WTC11 (cell line): ENCODE measurements around the gene OR51S1. TPM values are rescaled to one million over a fixed set of nuclear protein-coding genes. Genes with fewer than 3 reads are reported as not detected.

Experiments
- ATAC-seq: fragments of 200-7000 bp; cut with Tn5 transposase; 2 replicates; pipeline ENCODE4 v1.10.0; 2021; ENCODE audit warnings: mild to moderate bottlenecking, moderate library complexity
- CTCF ChIA-PET: fragments of 300-600 bp; sonication (Branson Sonifier 250); formaldehyde crosslinking; loops from one replicate; lab custom pipeline; 2021; ENCODE audit warnings: antibody characterized with exemption; lab: Charles Lee
- POLR2A ChIA-PET: fragments of 350-600 bp; sonication (Branson Sonifier 250); formaldehyde crosslinking; loops from one replicate; lab custom pipeline; 2021; ENCODE audit warnings: antibody characterized with exemption; lab: Charles Lee
- DNase-seq: peaks from one replicate; pipeline ENCODE4 v3.0.0; 2021; ENCODE audit warnings: low spot score
- H3K27ac Mint-ChIP-seq: 2 replicates; pipeline ENCODE4 v1.8.0; 2021; ENCODE audit warnings: mixed read lengths
- H3K27me3 Mint-ChIP-seq: 2 replicates; pipeline ENCODE4 v1.8.0; 2021; ENCODE audit warnings: low read depth, mild to moderate bottlenecking, moderate library complexity, mixed read lengths
- H3K36me3 Mint-ChIP-seq: 2 replicates; pipeline ENCODE4 v1.8.0; 2021; ENCODE audit warnings: mixed read lengths
- H3K4me1 Mint-ChIP-seq: 2 replicates; pipeline ENCODE4 v1.8.0; 2022; ENCODE audit warnings: mixed read lengths
- H3K4me3 Mint-ChIP-seq: 2 replicates; pipeline ENCODE4 v1.8.0; 2021; ENCODE audit warnings: mild to moderate bottlenecking, moderate library complexity, mixed read lengths
- H3K9me3 Mint-ChIP-seq: 2 replicates; pipeline ENCODE4 v1.8.0; 2021; ENCODE audit warnings: mixed read lengths
- FOXK1 ChIP-seq: sonication (generic); formaldehyde crosslinking; IDR thresholded peaks from 2 replicates; pipeline ENCODE4 v1.8.0; 2022; ENCODE audit warnings: mild to moderate bottlenecking, moderate library complexity, missing genetic modification reagents
- GABPB1 ChIP-seq: sonication (generic); formaldehyde crosslinking; IDR thresholded peaks from 2 replicates; pipeline ENCODE4 v1.8.1; 2023; ENCODE audit warnings: mild to moderate bottlenecking, missing genetic modification reagents
- GRHL2 ChIP-seq: fragments of 250-450 bp; sonication (Bioruptor Pico); IDR thresholded peaks from 2 replicates; pipeline ENCODE4 v1.8.0; 2022; ENCODE audit warnings: mild to moderate bottlenecking, moderate library complexity; ENCODE audit not compliant: insufficient replicate concordance, severe bottlenecking
- JUN ChIP-seq: sonication (generic); formaldehyde crosslinking; IDR thresholded peaks from 2 replicates; pipeline ENCODE4 v1.8.0; 2023; ENCODE audit warnings: mild to moderate bottlenecking, missing genetic modification reagents
- SMAD4 ChIP-seq: sonication (generic); formaldehyde crosslinking; IDR thresholded peaks from 2 replicates; pipeline ENCODE4 v1.8.0; 2022; ENCODE audit warnings: mild to moderate bottlenecking, missing genetic modification reagents
- TCF7 ChIP-seq: sonication (generic); formaldehyde crosslinking; IDR thresholded peaks from 2 replicates; pipeline ENCODE4 v1.8.0; 2022; ENCODE audit warnings: mild to moderate bottlenecking, low read depth, missing genetic modification reagents, moderate library complexity
- TP53 ChIP-seq: sonication (generic); formaldehyde crosslinking; IDR thresholded peaks from 2 replicates; pipeline ENCODE4 v1.8.1; 2023; ENCODE audit warnings: mild to moderate bottlenecking, missing genetic modification reagents
- ZNF263 ChIP-seq: sonication (generic); formaldehyde crosslinking; IDR thresholded peaks from 2 replicates; pipeline ENCODE4 v1.8.1; 2022; ENCODE audit warnings: low read depth, mild to moderate bottlenecking, moderate library complexity, missing genetic modification reagents
- ZNF416 ChIP-seq: fragments of 250-450 bp; sonication (Bioruptor Pico); IDR thresholded peaks from 2 replicates; pipeline ENCODE4 v1.9.0; 2021; ENCODE audit warnings: mild to moderate bottlenecking, inconsistent platforms
- ZNF423 ChIP-seq: fragments of 250-450 bp; sonication (Bioruptor Pico); IDR thresholded peaks from 2 replicates; pipeline ENCODE4 v2.1.2; 2022; ENCODE audit warnings: mild to moderate bottlenecking, moderate library complexity
- total RNA-seq: library from RNA; stranded (reverse); gene quantifications from 3 replicates; pipeline ENCODE4 v1.2.3, GENCODE V29; 2021
- TF ChIP-seq, protein P1 (sequence below): sonication (generic); formaldehyde crosslinking; IDR thresholded peaks from 2 replicates; pipeline ENCODE4 v1.8.0; 2023; ENCODE audit warnings: missing genetic modification reagents
- TF ChIP-seq, protein P2 (sequence below): fragments of 250-450 bp; sonication (Bioruptor Pico); IDR thresholded peaks from 2 replicates; pipeline ENCODE4 v2.1.2; 2022; ENCODE audit warnings: mild to moderate bottlenecking, moderate library complexity
- TF ChIP-seq, protein P3 (sequence below): fragments of 250-450 bp; sonication (Bioruptor Pico); IDR thresholded peaks from 2 replicates; pipeline ENCODE4 v1.9.0; 2021; ENCODE audit warnings: mild to moderate bottlenecking
- TF ChIP-seq, protein P4 (sequence below): sonication (generic); formaldehyde crosslinking; IDR thresholded peaks from 2 replicates; pipeline ENCODE4 v1.8.0; 2022; ENCODE audit warnings: mild to moderate bottlenecking, missing genetic modification reagents
- TF ChIP-seq, protein P5 (sequence below): sonication (generic); formaldehyde crosslinking; IDR thresholded peaks from 2 replicates; pipeline ENCODE4 v1.8.1; 2022; ENCODE audit warnings: mild to moderate bottlenecking, missing genetic modification reagents, moderate library complexity, borderline replicate concordance
- TF ChIP-seq, protein P6 (sequence below): fragments of 250-450 bp; sonication (Bioruptor Pico); IDR thresholded peaks from 2 replicates; pipeline ENCODE4 v1.9.0; 2021; ENCODE audit warnings: mild to moderate bottlenecking, borderline replicate concordance
- TF ChIP-seq, protein P7 (sequence below): fragments of 250-450 bp; sonication (Bioruptor Pico); IDR thresholded peaks from 2 replicates; pipeline ENCODE4 v1.8.0; 2021; ENCODE audit warnings: mild to moderate bottlenecking
- TF ChIP-seq, protein P8 (sequence below): sonication (generic); formaldehyde crosslinking; IDR thresholded peaks from 2 replicates; pipeline ENCODE4 v1.8.1; 2023; ENCODE audit warnings: mild to moderate bottlenecking, missing genetic modification reagents, moderate library complexity

The OR51S1 gene
- total RNA-seq, 1 experiment from 2014 or later, result not detected

DNA sequence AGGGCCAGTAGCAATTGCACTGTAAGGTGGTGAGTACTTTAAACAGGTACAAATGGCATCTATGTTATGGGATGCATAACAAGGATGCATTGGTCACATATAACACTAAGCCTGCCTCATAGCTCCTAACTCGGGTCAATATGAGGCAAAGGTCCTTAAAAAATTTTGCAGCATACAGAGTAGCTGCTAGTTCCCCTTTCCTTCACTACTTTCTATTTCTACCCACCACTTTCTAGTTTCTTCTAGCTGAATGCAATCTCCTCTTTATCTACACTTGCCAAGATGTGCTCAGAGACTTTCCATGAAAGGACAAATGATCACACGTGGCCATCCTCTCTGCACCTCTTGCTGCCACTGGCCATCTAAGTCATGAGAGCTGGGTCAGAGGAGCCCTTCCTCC, 18.1 kb downstream of the OR51S1 start:
- Mint-ChIP-seq H3K27ac (no peak overlapping the region), H3K4me1 (no peaks in the 10 kb centered on the region), H3K36me3 (no peaks in the 10 kb centered on the region), H3K9me3 (no peaks in the 10 kb centered on the region), H3K27me3 (no peaks in the 10 kb centered on the region; the same call in 1 of the 2 replicates), H3K4me3 (no peak overlapping the region)
- no peak for ATAC-seq
- ChIA-PET POLR2A (no interaction called here), CTCF (interaction anchor here (2.2 kb wide), 1 partner anchor 194 kb away, joined by 5 read pairs; the partner anchor contains the start of gene OR51D1)
- no peak for DNase-seq
- TF ChIP-seq, protein P1, sequence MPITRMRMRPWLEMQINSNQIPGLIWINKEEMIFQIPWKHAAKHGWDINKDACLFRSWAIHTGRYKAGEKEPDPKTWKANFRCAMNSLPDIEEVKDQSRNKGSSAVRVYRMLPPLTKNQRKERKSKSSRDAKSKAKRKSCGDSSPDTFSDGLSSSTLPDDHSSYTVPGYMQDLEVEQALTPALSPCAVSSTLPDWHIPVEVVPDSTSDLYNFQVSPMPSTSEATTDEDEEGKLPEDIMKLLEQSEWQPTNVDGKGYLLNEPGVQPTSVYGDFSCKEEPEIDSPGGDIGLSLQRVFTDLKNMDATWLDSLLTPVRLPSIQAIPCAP (CRISPR knock-in tag), result no peak
- TF ChIP-seq GABPB1, result no peak
- TF ChIP-seq, protein P2, sequence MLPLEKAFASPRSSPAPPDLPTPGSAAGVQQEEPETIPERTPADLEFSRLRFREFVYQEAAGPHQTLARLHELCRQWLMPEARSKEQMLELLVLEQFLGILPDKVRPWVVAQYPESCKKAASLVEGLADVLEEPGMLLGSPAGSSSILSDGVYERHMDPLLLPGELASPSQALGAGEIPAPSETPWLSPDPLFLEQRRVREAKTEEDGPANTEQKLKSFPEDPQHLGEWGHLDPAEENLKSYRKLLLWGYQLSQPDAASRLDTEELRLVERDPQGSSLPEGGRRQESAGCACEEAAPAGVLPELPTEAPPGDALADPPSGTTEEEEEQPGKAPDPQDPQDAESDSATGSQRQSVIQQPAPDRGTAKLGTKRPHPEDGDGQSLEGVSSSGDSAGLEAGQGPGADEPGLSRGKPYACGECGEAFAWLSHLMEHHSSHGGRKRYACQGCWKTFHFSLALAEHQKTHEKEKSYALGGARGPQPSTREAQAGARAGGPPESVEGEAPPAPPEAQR (CRISPR knock-in tag), result no peak
- TF ChIP-seq ZNF416 (CRISPR knock-in tag), result no peak
- TF ChIP-seq SMAD4 (CRISPR knock-in tag), result no peak
- TF ChIP-seq, protein P3, sequence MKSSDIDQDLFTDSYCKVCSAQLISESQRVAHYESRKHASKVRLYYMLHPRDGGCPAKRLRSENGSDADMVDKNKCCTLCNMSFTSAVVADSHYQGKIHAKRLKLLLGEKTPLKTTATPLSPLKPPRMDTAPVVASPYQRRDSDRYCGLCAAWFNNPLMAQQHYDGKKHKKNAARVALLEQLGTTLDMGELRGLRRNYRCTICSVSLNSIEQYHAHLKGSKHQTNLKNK (CRISPR knock-in tag), result no peak
- TF ChIP-seq, protein P4, sequence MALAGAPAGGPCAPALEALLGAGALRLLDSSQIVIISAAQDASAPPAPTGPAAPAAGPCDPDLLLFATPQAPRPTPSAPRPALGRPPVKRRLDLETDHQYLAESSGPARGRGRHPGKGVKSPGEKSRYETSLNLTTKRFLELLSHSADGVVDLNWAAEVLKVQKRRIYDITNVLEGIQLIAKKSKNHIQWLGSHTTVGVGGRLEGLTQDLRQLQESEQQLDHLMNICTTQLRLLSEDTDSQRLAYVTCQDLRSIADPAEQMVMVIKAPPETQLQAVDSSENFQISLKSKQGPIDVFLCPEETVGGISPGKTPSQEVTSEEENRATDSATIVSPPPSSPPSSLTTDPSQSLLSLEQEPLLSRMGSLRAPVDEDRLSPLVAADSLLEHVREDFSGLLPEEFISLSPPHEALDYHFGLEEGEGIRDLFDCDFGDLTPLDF (CRISPR knock-in tag), result no peak
- TF ChIP-seq, protein P5, sequence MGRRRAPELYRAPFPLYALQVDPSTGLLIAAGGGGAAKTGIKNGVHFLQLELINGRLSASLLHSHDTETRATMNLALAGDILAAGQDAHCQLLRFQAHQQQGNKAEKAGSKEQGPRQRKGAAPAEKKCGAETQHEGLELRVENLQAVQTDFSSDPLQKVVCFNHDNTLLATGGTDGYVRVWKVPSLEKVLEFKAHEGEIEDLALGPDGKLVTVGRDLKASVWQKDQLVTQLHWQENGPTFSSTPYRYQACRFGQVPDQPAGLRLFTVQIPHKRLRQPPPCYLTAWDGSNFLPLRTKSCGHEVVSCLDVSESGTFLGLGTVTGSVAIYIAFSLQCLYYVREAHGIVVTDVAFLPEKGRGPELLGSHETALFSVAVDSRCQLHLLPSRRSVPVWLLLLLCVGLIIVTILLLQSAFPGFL, result no peak
- TF ChIP-seq GRHL2 (CRISPR knock-in tag), result no peak
- TF ChIP-seq JUN (CRISPR knock-in tag), result no peak
- TF ChIP-seq, protein P6, sequence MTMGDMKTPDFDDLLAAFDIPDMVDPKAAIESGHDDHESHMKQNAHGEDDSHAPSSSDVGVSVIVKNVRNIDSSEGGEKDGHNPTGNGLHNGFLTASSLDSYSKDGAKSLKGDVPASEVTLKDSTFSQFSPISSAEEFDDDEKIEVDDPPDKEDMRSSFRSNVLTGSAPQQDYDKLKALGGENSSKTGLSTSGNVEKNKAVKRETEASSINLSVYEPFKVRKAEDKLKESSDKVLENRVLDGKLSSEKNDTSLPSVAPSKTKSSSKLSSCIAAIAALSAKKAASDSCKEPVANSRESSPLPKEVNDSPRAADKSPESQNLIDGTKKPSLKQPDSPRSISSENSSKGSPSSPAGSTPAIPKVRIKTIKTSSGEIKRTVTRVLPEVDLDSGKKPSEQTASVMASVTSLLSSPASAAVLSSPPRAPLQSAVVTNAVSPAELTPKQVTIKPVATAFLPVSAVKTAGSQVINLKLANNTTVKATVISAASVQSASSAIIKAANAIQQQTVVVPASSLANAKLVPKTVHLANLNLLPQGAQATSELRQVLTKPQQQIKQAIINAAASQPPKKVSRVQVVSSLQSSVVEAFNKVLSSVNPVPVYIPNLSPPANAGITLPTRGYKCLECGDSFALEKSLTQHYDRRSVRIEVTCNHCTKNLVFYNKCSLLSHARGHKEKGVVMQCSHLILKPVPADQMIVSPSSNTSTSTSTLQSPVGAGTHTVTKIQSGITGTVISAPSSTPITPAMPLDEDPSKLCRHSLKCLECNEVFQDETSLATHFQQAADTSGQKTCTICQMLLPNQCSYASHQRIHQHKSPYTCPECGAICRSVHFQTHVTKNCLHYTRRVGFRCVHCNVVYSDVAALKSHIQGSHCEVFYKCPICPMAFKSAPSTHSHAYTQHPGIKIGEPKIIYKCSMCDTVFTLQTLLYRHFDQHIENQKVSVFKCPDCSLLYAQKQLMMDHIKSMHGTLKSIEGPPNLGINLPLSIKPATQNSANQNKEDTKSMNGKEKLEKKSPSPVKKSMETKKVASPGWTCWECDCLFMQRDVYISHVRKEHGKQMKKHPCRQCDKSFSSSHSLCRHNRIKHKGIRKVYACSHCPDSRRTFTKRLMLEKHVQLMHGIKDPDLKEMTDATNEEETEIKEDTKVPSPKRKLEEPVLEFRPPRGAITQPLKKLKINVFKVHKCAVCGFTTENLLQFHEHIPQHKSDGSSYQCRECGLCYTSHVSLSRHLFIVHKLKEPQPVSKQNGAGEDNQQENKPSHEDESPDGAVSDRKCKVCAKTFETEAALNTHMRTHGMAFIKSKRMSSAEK (CRISPR knock-in tag), result no peak
- TF ChIP-seq FOXK1 (CRISPR knock-in tag), result no peak
- TF ChIP-seq TP53 (CRISPR knock-in tag), result no peak
- no peak for TF ChIP-seq ZNF423 (CRISPR knock-in tag)
- TF ChIP-seq, protein P7, sequence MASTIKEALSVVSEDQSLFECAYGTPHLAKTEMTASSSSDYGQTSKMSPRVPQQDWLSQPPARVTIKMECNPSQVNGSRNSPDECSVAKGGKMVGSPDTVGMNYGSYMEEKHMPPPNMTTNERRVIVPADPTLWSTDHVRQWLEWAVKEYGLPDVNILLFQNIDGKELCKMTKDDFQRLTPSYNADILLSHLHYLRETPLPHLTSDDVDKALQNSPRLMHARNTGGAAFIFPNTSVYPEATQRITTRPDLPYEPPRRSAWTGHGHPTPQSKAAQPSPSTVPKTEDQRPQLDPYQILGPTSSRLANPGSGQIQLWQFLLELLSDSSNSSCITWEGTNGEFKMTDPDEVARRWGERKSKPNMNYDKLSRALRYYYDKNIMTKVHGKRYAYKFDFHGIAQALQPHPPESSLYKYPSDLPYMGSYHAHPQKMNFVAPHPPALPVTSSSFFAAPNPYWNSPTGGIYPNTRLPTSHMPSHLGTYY (CRISPR knock-in tag), result no peak
- TF ChIP-seq, protein P8, sequence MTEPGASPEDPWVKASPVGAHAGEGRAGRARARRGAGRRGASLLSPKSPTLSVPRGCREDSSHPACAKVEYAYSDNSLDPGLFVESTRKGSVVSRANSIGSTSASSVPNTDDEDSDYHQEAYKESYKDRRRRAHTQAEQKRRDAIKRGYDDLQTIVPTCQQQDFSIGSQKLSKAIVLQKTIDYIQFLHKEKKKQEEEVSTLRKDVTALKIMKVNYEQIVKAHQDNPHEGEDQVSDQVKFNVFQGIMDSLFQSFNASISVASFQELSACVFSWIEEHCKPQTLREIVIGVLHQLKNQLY (CRISPR knock-in tag), result no peak
- no peak for TF ChIP-seq TCF7 (CRISPR knock-in tag)
- TF ChIP-seq ZNF263 (CRISPR knock-in tag), result no peak
